H1 (cell line): ENCODE results near the gene CD160. TPM values are rescaled to one million over a fixed set of nuclear protein-coding genes. Genes with fewer than 3 reads are reported as not detected.

Experiments
- CTCF ChIA-PET: fragments of 300-600 bp; sonication (Branson Sonifier 250); formaldehyde crosslinking; loops from one replicate; lab custom pipeline; 2021; ENCODE audit not compliant: partially characterized antibody; lab: Charles Lee
- POLR2A ChIA-PET: fragments of 300-600 bp; sonication (Branson Sonifier 250); formaldehyde crosslinking; loops from one replicate; lab custom pipeline; 2021; ENCODE audit warnings: inconsistent platforms; ENCODE audit not compliant: partially characterized antibody; lab: Charles Lee
- DNase-seq, 2 experiments: peaks; one replicate each; pipeline versions ENCODE4 v3.0.0 to v3.0.0-alpha.2; 2010 to 2022; ENCODE audit warnings: low spot score in 2 of 2, low read depth in 1 of 2, mixed read lengths in 1 of 2
- FAIRE-seq: peaks from 2 replicates; lab custom pipeline; 2011; peaks lifted over from hg19 to GRCh38; lab: Jason Lieb, UNC
- H2AFZ ChIP-seq: 2 replicates; pipeline ENCODE4 v1.8.1; 2012; ENCODE audit warnings: low read length, inconsistent platforms
- H2AK5ac ChIP-seq: 2 replicates; pipeline ENCODE4 v1.6.1; 2013; ENCODE audit warnings: low read depth, low read length
- H2BK120ac ChIP-seq: replicated peaks from 2 replicates; pipeline ENCODE3; 2013; ENCODE audit warnings: low read depth, low read length, inconsistent platforms
- H2BK12ac ChIP-seq: 2 replicates; pipeline ENCODE4 v1.6.1; 2013; ENCODE audit warnings: low read depth, low read length
- H2BK15ac ChIP-seq: 2 replicates; pipeline ENCODE4 v1.6.1; 2013; ENCODE audit warnings: low read length
- H2BK20ac ChIP-seq: 2 replicates; pipeline ENCODE4 v1.6.1; 2013; ENCODE audit warnings: low read length
- H2BK5ac ChIP-seq: 2 replicates; pipeline ENCODE4 v1.6.1; 2013; ENCODE audit warnings: low read depth, low read length
- H3K14ac ChIP-seq: 2 replicates; pipeline ENCODE4 v1.6.1; 2013; ENCODE audit warnings: inconsistent platforms; ENCODE audit not compliant: insufficient read length
- H3K18ac ChIP-seq: 2 replicates; pipeline ENCODE4 v1.6.1; 2013; ENCODE audit warnings: low read length; ENCODE audit errors: extremely low read depth
- H3K23ac ChIP-seq: 2 replicates; pipeline ENCODE4 v1.6.1; 2013; ENCODE audit warnings: inconsistent platforms; ENCODE audit not compliant: insufficient read length
- H3K23me2 ChIP-seq: 2 replicates; pipeline ENCODE4 v1.6.1; 2013; ENCODE audit warnings: low read depth, low read length
- H3K27ac ChIP-seq: 2 replicates; pipeline ENCODE4 v1.6.1; 2011; ENCODE audit warnings: low read depth, low read length, inconsistent platforms
- H3K27me3 ChIP-seq, 4 experiments: replicated peaks in 1 of 4; 1 replicate in 1 of 4; 2 replicates in 3 of 4; pipeline versions ENCODE4 v1.6.1 to v1.8.1; 2011 to 2013; ENCODE audit warnings: low read length in 3 of 4, mild to moderate bottlenecking in 3 of 4, inconsistent platforms in 2 of 4, mixed read lengths in 2 of 4, moderate library complexity in 1 of 4; ENCODE audit not compliant: control insufficient read depth in 3 of 4, insufficient read depth in 3 of 4; ENCODE audit errors: extremely low read depth in 1 of 4
- H3K36me3 ChIP-seq, 4 experiments: 2 replicates each; pipeline versions ENCODE4 v1.6.1 to v1.8.1; 2011 to 2013; ENCODE audit warnings: mild to moderate bottlenecking in 4 of 4, low read length in 3 of 4, moderate library complexity in 2 of 4, control low read depth in 1 of 4, inconsistent platforms in 1 of 4; ENCODE audit not compliant: insufficient read depth in 4 of 4, control insufficient read depth in 2 of 4
- H3K4ac ChIP-seq: replicated peaks from 2 replicates; pipeline ENCODE3; 2013; ENCODE audit warnings: low read length, low read depth, mixed read lengths, inconsistent platforms; ENCODE audit not compliant: insufficient read length
- H3K4me1 ChIP-seq, 4 experiments: replicated peaks in 1 of 4; 1 replicate in 1 of 4; 2 replicates in 3 of 4; pipeline versions ENCODE4 v1.6.1 to v1.8.1; 2011 to 2013; ENCODE audit warnings: low read length in 3 of 4, inconsistent platforms in 2 of 4, mixed read lengths in 1 of 4; ENCODE audit not compliant: insufficient read depth in 4 of 4, control insufficient read depth in 3 of 4
- H3K4me2 ChIP-seq, 2 experiments: 2 replicates each; pipeline versions ENCODE4 v1.6.1 to v1.8.1; 2011 to 2013; ENCODE audit warnings: low read depth in 2 of 2, low read length in 2 of 2, control low read depth in 1 of 2, inconsistent platforms in 1 of 2, mild to moderate bottlenecking in 1 of 2; ENCODE audit not compliant: insufficient read depth in 1 of 2
- H3K4me3 ChIP-seq, 4 experiments: fragments of 200-600, 300-600 bp in 1 of 4; sonication (generic), shearing (Covaris generic), sonication (Bioruptor Twin) in 1 of 4; 2 replicates each; pipeline versions ENCODE4 v1.5.1 to v1.8.1; 2011 to 2016; ENCODE audit warnings: low read length in 4 of 4, low read depth in 3 of 4, control low read depth in 2 of 4, inconsistent platforms in 2 of 4, mild to moderate bottlenecking in 2 of 4, mixed read lengths in 1 of 4, moderate library complexity in 1 of 4; ENCODE audit not compliant: insufficient read depth in 2 of 4; ENCODE audit errors: extremely low read depth in 1 of 4
- H3K56ac ChIP-seq: replicated peaks from 2 replicates; pipeline ENCODE3; 2013; ENCODE audit warnings: low read depth, mild to moderate bottlenecking, mixed read lengths, low read length, inconsistent platforms; ENCODE audit not compliant: insufficient read length
- H3K79me1 ChIP-seq: 2 replicates; pipeline ENCODE4 v1.6.1; 2013; ENCODE audit warnings: low read depth, low read length, control low read depth
- H3K79me2 ChIP-seq, 2 experiments: 2 replicates each; pipeline versions ENCODE4 v1.6.1 to v1.8.1; 2012 to 2013; ENCODE audit warnings: low read length in 2 of 2, mild to moderate bottlenecking in 2 of 2, inconsistent platforms in 1 of 2; ENCODE audit not compliant: insufficient read depth in 2 of 2, control insufficient read depth in 1 of 2
- H3K9ac ChIP-seq, 4 experiments: replicated peaks in 1 of 4; 1 replicate in 1 of 4; 2 replicates in 3 of 4; pipeline versions ENCODE4 v1.6.1 to v1.8.1; 2011 to 2013; ENCODE audit warnings: low read depth in 3 of 4, low read length in 3 of 4, control low read depth in 2 of 4, mild to moderate bottlenecking in 2 of 4, moderate library complexity in 2 of 4, inconsistent platforms in 1 of 4; ENCODE audit errors: extremely low read depth in 1 of 4
- H3K9me3 ChIP-seq, 2 experiments: 2 replicates each; pipeline versions ENCODE4 v1.6.1 to v1.8.1; 2012 to 2013; ENCODE audit warnings: mild to moderate bottlenecking in 2 of 2, moderate library complexity in 2 of 2, control low read depth in 1 of 2, inconsistent platforms in 1 of 2, low read depth in 1 of 2, low read length in 1 of 2, mixed read lengths in 1 of 2; ENCODE audit not compliant: insufficient read depth in 2 of 2
- H4K20me1 ChIP-seq, 2 experiments: replicated peaks in 1 of 2; 2 replicates each; pipeline versions ENCODE3 to v1.8.1; 2011 to 2013; ENCODE audit warnings: inconsistent platforms in 2 of 2, low read length in 2 of 2, mild to moderate bottlenecking in 1 of 2; ENCODE audit not compliant: insufficient read depth in 2 of 2, control insufficient read depth in 1 of 2
- H4K5ac ChIP-seq: 2 replicates; pipeline ENCODE4 v1.6.1; 2013; ENCODE audit warnings: low read length, low read depth, mixed read lengths, inconsistent platforms; ENCODE audit not compliant: insufficient read length
- H4K8ac ChIP-seq: 2 replicates; pipeline ENCODE4 v1.8.0; 2013; ENCODE audit warnings: mild to moderate bottlenecking, moderate library complexity, low read length, inconsistent platforms; ENCODE audit not compliant: insufficient read depth; ENCODE audit errors: extremely low read depth
- H4K91ac ChIP-seq: replicated peaks from 2 replicates; pipeline ENCODE3; 2013; ENCODE audit warnings: low read length, mixed read lengths, inconsistent platforms; ENCODE audit not compliant: insufficient read length
- CEBPB ChIP-seq: IDR thresholded peaks from 2 replicates; pipeline ENCODE4 v1.6.1; 2012; ENCODE audit warnings: low read depth, low read length
- EP300 ChIP-seq, 2 experiments: IDR thresholded peaks; 1 replicate in 1 of 2; 2 replicates in 1 of 2; pipeline ENCODE4 v1.6.1; 2011 to 2012; ENCODE audit warnings: low read depth in 2 of 2, low read length in 2 of 2, mild to moderate bottlenecking in 2 of 2, borderline replicate concordance in 1 of 2, inconsistent platforms in 1 of 2, moderate library complexity in 1 of 2
- EZH2 ChIP-seq: fragments of 200-600 bp; sonication (generic); IDR thresholded peaks from 2 replicates; pipeline ENCODE4 v1.7.1; 2012; ENCODE audit warnings: low read depth, mild to moderate bottlenecking, moderate library complexity, low read length, inconsistent platforms; ENCODE audit not compliant: severe bottlenecking
- GTF2F1 ChIP-seq: IDR thresholded peaks from 2 replicates; pipeline ENCODE4 v1.6.1; 2012; ENCODE audit warnings: low read depth, low read length, improper control_type of control experiment, borderline replicate concordance
- HDAC6 ChIP-seq: IDR thresholded peaks from one replicate; pipeline ENCODE4 v1.7.1; 2012; ENCODE audit warnings: low read depth, mild to moderate bottlenecking, inconsistent platforms, low read length, moderate library complexity
- NRF1 ChIP-seq: IDR thresholded peaks from 2 replicates; pipeline ENCODE4 v1.6.1; 2011; ENCODE audit warnings: mild to moderate bottlenecking, low read depth, low read length, improper control_type of control experiment
- RNF2 ChIP-seq: fragments of 200-900, 300-1000 bp; sonication (generic); IDR thresholded peaks from 2 replicates; pipeline ENCODE4 v1.7.1; 2016; ENCODE audit warnings: borderline replicate concordance, low read depth, mild to moderate bottlenecking, antibody characterized with exemption, low read length; ENCODE audit not compliant: poor library complexity, severe bottlenecking; ENCODE audit errors: missing control alignments
- SIX5 ChIP-seq: IDR thresholded peaks from 2 replicates; pipeline ENCODE4 v1.6.1; 2011; ENCODE audit warnings: mild to moderate bottlenecking, low read depth, low read length
- SP4 ChIP-seq: IDR thresholded peaks from 2 replicates; pipeline ENCODE4 v1.6.1; 2012; ENCODE audit warnings: low read length, inconsistent platforms
- WGBS, 2 experiments: shearing (Covaris generic) in 1 of 2; methylation state at CpG; one replicate each; pipeline versions ENCODE4 v1.1.6 to v1.1.7; 2013 to 2015; ENCODE audit warnings: low lambda C conversion rate in 2 of 2, mixed read lengths in 2 of 2, inconsistent platforms in 1 of 2, low coverage in 1 of 2, missing lambda C conversion rate in 1 of 2; ENCODE audit not compliant: insufficient replicate concordance in 2 of 2, insufficient coverage in 1 of 2, insufficient read length in 1 of 2; ENCODE audit errors: extremely low coverage in 1 of 2, missing lambda C conversion rate in 1 of 2; 5-methylcytosine and 5-hydroxymethylcytosine counted together
- polyA plus RNA-seq, 7 experiments: library from polyadenylated mRNA; depleted of rRNA in 3 of 7; stranded (reverse) in 5 of 7; unstranded in 2 of 7; fragments of >200 nt in 5 of 7; fragments of 200-250 nt in 2 of 7; gene quantifications; 1 replicate in 5 of 7; 2 replicates in 1 of 7; 4 replicates in 1 of 7; pipeline versions ENCODE4 v1.2.1 to v1.2.3, GENCODE V29; 2011 to 2013; ENCODE audit warnings: missing spikeins in 2 of 7, mixed read lengths in 2 of 7
- total RNA-seq: library from RNA; stranded (reverse); fragmentation: NEBNext Ultra II Directional; extraction: Animal tissue kit (Norgen Biotek cat#: 25700); gene quantifications from 2 replicates; pipeline ENCODE4 v1.2.1, GENCODE V29; 2021
- TF ChIP-seq, protein P1 (sequence below): IDR thresholded peaks from 2 replicates; pipeline ENCODE4 v1.6.1; 2012; ENCODE audit warnings: inconsistent platforms

CD160 gene
- total and polyA plus RNA-seq, 2 of the 8 experiments (the other 6 are each of a cell fraction or from before 2014, with no cell fraction given) = not detected

DNA sequence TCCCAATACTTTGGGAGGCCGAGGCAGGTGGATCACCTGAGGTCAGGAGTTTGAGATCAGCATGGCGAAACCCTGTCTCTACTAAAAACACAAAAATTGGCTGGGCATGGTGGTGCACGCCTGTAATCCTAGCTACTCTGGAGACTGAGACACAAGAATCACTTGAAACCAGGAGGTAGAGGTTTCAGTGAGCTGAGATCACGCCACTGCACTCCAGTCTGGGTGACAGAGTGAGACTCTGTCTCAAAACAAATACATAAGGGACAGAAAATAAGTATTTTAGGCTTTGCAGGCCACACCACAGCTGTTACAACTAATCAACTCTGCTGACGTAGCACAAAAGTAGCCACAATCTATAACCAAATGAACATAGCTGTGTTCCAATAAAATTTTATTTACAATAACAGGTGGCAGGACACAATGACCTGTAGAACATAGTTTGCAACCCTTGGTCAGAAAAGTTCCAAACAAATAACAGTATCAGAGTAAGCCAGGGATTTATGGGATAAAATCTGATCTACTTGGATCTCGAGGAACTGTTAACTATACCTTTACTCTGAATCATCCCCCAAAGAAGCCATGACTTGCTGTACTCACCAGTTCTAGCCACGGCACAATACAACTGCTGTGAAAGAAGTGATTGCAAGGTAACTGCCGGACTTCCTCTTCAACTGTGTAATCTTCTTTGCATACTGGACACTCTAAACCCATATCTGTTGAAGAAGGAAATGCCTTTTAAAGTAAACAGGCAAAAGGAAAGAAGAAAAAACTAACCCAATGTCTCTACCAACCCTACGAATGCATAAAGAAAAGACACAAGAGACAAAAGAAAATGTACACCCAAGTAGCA, 28.3 kb downstream of the CD160 start:
- DNase-seq (no peak), FAIRE-seq (no peak)
- H4K5ac ChIP-seq = no peak overlapping the region
- ChIA-PET POLR2A (no interaction called here), CTCF (interaction anchor here (0.8 to 2.4 kb wide), 4 partner anchors 9 to 27 kb away, joined by 3 to 8 read pairs (median 3); no protein-coding TSS in a partner anchor)
- no peaks in the 10 kb centered on the region for H4K20me1 ChIP-seq
- H3K14ac ChIP-seq = no peak overlapping the region
- H3K23me2 ChIP-seq = no peaks in the 10 kb centered on the region
- H3K9ac ChIP-seq = no peak overlapping the region
- peaks cover 3 to 18% (median 10%) of the 10 kb centered on the region in 4 experiments; a peak in 6 of 8 replicates for H3K36me3 ChIP-seq
- H3K4me3 ChIP-seq = no peak overlapping the region
- H2BK20ac ChIP-seq = no peak overlapping the region
- H2BK120ac ChIP-seq = no peak overlapping the region
- no peaks in the 10 kb centered on the region for H3K9me3 ChIP-seq
- H4K8ac ChIP-seq = no peak overlapping the region
- H3K27me3 ChIP-seq = no peaks in the 10 kb centered on the region
- H2AFZ ChIP-seq = no peak overlapping the region
- H3K4me2 ChIP-seq = no peak overlapping the region
- H3K23ac ChIP-seq = no peak overlapping the region
- no peak overlapping the region for H2BK5ac ChIP-seq
- no peaks in the 10 kb centered on the region for H3K79me2 ChIP-seq
- no peak overlapping the region for H3K56ac ChIP-seq
- no peak overlapping the region for H2AK5ac ChIP-seq
- H2BK15ac ChIP-seq = no peak overlapping the region
- no peak overlapping the region for H3K18ac ChIP-seq
- H2BK12ac ChIP-seq = no peak overlapping the region
- H3K4me1 ChIP-seq = no peaks in the 10 kb centered on the region
- no peaks in the 10 kb centered on the region; the same call in 1 of the 2 replicates for H3K79me1 ChIP-seq
- no peak overlapping the region for H3K4ac ChIP-seq
- no peak overlapping the region for H3K27ac ChIP-seq
- WGBS, 2 experiments = 93% methylated on average over 9 of the region's 9 CpGs; no CpG with 5 or more reads in 1 of the 2 experiments
- no peak overlapping the region for H4K91ac ChIP-seq
- TF ChIP-seq RNF2 (no peak), EP300 (IDR thresholded peaks at IDR 0.05; ENCODE audit: borderline replicate concordance in 1 of 2, low read depth in 2 of 2, low read length in 2 of 2) (no peak), GTF2F1 (no peak), SIX5 (no peak), CEBPB (no peak), SP4 (no peak), NRF1 (no peak), EZH2 (no peak), HDAC6 (no peak)
- TF ChIP-seq, protein P1, sequence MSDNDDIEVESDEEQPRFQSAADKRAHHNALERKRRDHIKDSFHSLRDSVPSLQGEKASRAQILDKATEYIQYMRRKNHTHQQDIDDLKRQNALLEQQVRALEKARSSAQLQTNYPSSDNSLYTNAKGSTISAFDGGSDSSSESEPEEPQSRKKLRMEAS = no peak
